Esophagus muscularis mucosa (tissue), 4 donors: ENCODE results near the gene IKZF3. TPM values are rescaled to one million over a fixed set of nuclear protein-coding genes. Genes with fewer than 3 reads are reported as not detected.

Source experiments
- DNase-seq: peaks from one replicate; pipeline ENCODE4 v3.0.0-alpha.2; 2017; ENCODE audit errors: extremely low spot score
- H3K27ac ChIP-seq, 4 donors: fragments of 200-600 bp; sonication (generic); replicated peaks in 1 of 4; 1 replicate in 3 of 4; 2 replicates in 1 of 4; pipeline ENCODE4 v1.5.1; 2016 to 2019; ENCODE audit warnings: mild to moderate bottlenecking in 1 of 4
- H3K27me3 ChIP-seq, 4 donors: fragments of 200-600 bp; sonication (generic); one replicate each; pipeline versions ENCODE4 v1.5.1 to v1.6.0; 2016 to 2019
- H3K36me3 ChIP-seq, 4 donors: fragments of 200-600 bp; sonication (generic); one replicate each; pipeline ENCODE4 v1.5.1; 2016 to 2019
- H3K4me1 ChIP-seq, 4 donors: fragments of 200-600 bp; sonication (generic); one replicate each; pipeline ENCODE4 v1.5.1; 2016 to 2019
- H3K4me3 ChIP-seq, 4 donors: fragments of 200-600 bp; sonication (generic); 1 replicate in 2 of 4; 2 replicates in 2 of 4; pipeline ENCODE4 v1.5.1; 2016 to 2019; ENCODE audit warnings: mild to moderate bottlenecking in 4 of 4, moderate library complexity in 1 of 4
- H3K9me3 ChIP-seq, 4 donors: fragments of 200-600 bp; sonication (generic); 1 replicate in 3 of 4; 2 replicates in 1 of 4; pipeline ENCODE4 v1.5.1; 2016 to 2019
- EP300 ChIP-seq: sonication (generic); formaldehyde crosslinking; IDR thresholded peaks from one replicate; pipeline ENCODE4 v1.6.1; 2017; ENCODE audit warnings: antibody characterized with exemption
- POLR2A ChIP-seq: fragments of 450-650 bp; IDR thresholded peaks from one replicate; pipeline ENCODE4 v1.6.1; 2017; ENCODE audit warnings: antibody characterized with exemption, moderate library complexity, mild to moderate bottlenecking, low read depth
- POLR2AphosphoS5 ChIP-seq, 2 donors: sonication (generic); formaldehyde crosslinking; IDR thresholded peaks; one replicate each; pipeline ENCODE4 v1.6.1; 2017; ENCODE audit warnings: antibody characterized with exemption in 2 of 2
- WGBS: methylation state at CpG from one replicate; pipeline ENCODE4 v1.1.5; 2018; 5-methylcytosine and 5-hydroxymethylcytosine counted together
- intact Hi-C: fragments of 100-400 bp; cut with DNase I; formaldehyde crosslinking; loops from one replicate; pipeline ENCODE4 v1.15.1; 2023
- total RNA-seq, 4 donors: library from RNA; depleted of rRNA; stranded (reverse); fragments of >200 nt; gene quantifications; one replicate each; pipeline versions ENCODE4 v1.1.0 to v1.2.1, GENCODE V29; 2016
- TF ChIP-seq, protein P1 (sequence below), 3 experiments: fragments of 200-600 bp in 2 of 3; fragments of 450-650 bp in 1 of 3; sonication (generic) in 2 of 3; IDR thresholded peaks; one replicate each; pipeline ENCODE4 v1.5.1; 2017 to 2019; ENCODE audit warnings: antibody characterized with exemption in 3 of 3, mild to moderate bottlenecking in 2 of 3, moderate library complexity in 1 of 3

IKZF3 gene
- total RNA-seq, 4 donors from 2014 or later, result 0.83 to 3.8 (median 1.3) TPM

DNA sequence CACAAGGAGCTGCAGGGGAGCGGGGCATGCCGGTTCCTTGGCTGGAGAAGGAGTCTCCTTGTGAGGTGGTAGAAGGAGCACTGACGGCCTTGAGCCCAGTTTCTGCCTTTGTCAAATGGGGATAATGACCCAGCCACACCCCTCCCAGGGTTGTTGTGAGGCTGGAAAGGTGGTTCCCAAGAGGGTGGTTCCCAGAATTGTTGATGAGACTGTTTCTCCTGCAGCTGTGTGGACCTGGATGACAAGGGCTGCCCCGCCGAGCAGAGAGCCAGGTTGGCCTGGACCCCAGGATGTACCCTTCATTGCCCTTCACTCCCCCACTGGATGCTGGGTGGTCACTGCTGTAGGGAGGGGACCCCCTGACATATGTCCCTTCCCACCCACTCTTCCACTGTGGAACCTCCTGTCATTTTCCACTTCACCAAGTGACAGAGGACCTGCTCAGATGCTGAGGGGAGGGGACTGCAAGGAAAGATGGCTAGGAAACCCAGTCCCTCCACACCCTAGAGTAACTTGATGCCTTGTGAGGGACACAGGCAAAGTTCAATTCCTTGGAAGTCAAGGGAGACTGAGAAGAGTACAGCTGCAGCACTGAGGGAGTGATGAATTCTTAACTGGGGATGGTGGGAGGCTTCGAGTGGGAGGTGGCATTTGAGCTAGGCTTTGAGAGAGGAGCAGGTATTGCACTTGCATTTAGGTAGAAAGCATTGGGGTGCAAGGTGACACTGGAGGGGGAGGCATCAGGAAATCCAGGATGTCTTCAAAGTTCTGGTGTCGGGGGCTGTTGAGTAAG lies 144.4 kb downstream of the IKZF3 start:
- no peak for DNase-seq
- H3K9me3 ChIP-seq, result no peaks in the 10 kb centered on the region
- H3K27me3 ChIP-seq, result no peaks in the 10 kb centered on the region
- H3K4me3 ChIP-seq, result no peak overlapping the region
- H3K4me1 ChIP-seq, result peaks cover 0 to 5% (median 0%) of the 10 kb centered on the region in 4 donors
- H3K36me3 ChIP-seq, result peaks cover 12 to 91% (median 79%) of the 10 kb centered on the region in 4 donors
- TF ChIP-seq, protein P1, sequence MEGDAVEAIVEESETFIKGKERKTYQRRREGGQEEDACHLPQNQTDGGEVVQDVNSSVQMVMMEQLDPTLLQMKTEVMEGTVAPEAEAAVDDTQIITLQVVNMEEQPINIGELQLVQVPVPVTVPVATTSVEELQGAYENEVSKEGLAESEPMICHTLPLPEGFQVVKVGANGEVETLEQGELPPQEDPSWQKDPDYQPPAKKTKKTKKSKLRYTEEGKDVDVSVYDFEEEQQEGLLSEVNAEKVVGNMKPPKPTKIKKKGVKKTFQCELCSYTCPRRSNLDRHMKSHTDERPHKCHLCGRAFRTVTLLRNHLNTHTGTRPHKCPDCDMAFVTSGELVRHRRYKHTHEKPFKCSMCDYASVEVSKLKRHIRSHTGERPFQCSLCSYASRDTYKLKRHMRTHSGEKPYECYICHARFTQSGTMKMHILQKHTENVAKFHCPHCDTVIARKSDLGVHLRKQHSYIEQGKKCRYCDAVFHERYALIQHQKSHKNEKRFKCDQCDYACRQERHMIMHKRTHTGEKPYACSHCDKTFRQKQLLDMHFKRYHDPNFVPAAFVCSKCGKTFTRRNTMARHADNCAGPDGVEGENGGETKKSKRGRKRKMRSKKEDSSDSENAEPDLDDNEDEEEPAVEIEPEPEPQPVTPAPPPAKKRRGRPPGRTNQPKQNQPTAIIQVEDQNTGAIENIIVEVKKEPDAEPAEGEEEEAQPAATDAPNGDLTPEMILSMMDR (IDR thresholded peaks at IDR 0.05), result no peak
- TF ChIP-seq POLR2AphosphoS5 (IDR thresholded peaks at IDR 0.05), result no peak
- TF ChIP-seq POLR2A, result no peak
- no peak for TF ChIP-seq EP300
- intact Hi-C loops, result no loop called here
- H3K27ac ChIP-seq, result no peak overlapping the region
- 88% methylated on average over 7 of the region's 7 CpGs for WGBS

DNA sequence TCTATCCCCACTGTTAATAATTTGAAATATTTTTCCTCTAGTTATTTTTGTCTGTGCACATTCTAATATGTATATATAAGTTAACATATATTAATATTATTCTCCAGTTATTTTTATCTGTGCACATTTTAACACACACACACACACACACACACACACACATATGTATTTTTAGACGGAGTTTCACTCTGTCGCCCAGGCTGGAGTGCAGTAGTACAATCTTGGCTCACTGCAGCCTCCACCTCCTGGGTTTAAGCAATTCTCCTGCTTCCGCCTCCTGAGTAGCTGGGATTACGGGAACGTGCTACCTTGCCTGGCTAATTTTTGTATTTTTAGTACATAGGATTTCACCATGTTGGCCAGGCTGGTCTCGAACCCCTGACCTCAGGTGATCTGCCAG lies 146.5 kb downstream of the IKZF3 start:
- no peak for TF ChIP-seq POLR2AphosphoS5 (IDR thresholded peaks at IDR 0.05)
- TF ChIP-seq POLR2A, result no peak
- TF ChIP-seq, protein P1 (IDR thresholded peaks at IDR 0.05), result no peak
- TF ChIP-seq EP300, result no peak
- H3K9me3 ChIP-seq, result no peaks in the 10 kb centered on the region
- intact Hi-C loops, result no loop called here
- WGBS, result 70% methylated on average over 6 of the region's 6 CpGs
- no peak overlapping the region for H3K27ac ChIP-seq
- H3K36me3 ChIP-seq, result peaks cover 12 to 92% (median 77%) of the 10 kb centered on the region in 4 donors
- no peak overlapping the region for H3K4me3 ChIP-seq
- DNase-seq, result no peak
- H3K27me3 ChIP-seq, result no peaks in the 10 kb centered on the region
- peaks cover 0 to 5% (median 0%) of the 10 kb centered on the region in 4 donors for H3K4me1 ChIP-seq

DNA sequence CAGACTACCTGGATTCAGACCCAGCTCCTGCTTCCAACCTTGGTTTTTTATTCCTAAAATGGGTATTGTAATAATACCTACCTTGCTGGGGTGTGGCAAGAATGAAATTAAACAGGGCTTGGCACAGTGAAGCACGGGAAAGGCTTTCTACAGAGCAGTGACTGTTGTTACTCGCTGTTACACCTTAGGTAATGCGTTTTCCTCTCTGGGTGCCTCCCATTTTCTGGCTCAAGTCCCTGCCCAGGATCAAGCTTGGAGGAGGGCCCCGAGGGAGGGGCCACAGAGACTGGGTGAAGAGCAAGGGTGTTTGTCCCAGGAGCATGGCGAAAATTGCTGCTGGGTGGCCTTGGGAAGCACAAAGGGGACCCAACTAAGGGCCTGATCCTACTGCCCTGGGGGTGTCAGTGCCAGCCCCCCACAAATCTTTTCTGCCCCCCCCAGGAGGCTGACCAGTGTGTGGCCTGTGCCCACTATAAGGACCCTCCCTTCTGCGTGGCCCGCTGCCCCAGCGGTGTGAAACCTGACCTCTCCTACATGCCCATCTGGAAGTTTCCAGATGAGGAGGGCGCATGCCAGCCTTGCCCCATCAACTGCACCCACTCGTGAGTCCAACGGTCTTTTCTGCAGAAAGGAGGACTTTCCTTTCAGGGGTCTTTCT lies 147.1 kb downstream of the IKZF3 start:
- intact Hi-C loops, result no loop called here
- no peak for DNase-seq
- TF ChIP-seq POLR2AphosphoS5 (IDR thresholded peaks at IDR 0.05) (no peak), POLR2A (no peak), EP300 (no peak)
- 86% methylated on average over 9 of the region's 11 CpGs for WGBS
- Histone ChIP-seq H3K4me1 (peaks cover 0 to 5% (median 0%) of the 10 kb centered on the region in 4 donors), H3K27ac (peak overlapping the region in 1 of 4 donors; percentile 5), H3K27me3 (no peaks in the 10 kb centered on the region), H3K4me3 (no peak overlapping the region), H3K9me3 (no peaks in the 10 kb centered on the region), H3K36me3 (peaks cover 14 to 92% (median 81%) of the 10 kb centered on the region in 4 donors)

GRCh38 chr17:39716073-39716818 lies 147.9 kb downstream of the IKZF3 start:
- Histone ChIP-seq H3K27me3 (no peaks in the 10 kb centered on the region), H3K4me3 (no peak overlapping the region), H3K27ac (peak overlapping the region in 1 of 4 donors; percentile 5), H3K36me3 (peaks cover 17 to 94% (median 87%) of the 10 kb centered on the region in 4 donors), H3K4me1 (peaks cover 0 to 5% (median 0%) of the 10 kb centered on the region in 4 donors), H3K9me3 (no peaks in the 10 kb centered on the region)
- intact Hi-C loops, result no loop called here
- no peak for TF ChIP-seq POLR2A
- TF ChIP-seq, protein P1 (IDR thresholded peaks at IDR 0.05), result no peak
- no peak for TF ChIP-seq POLR2AphosphoS5 (IDR thresholded peaks at IDR 0.05)
- no peak for TF ChIP-seq EP300
- DNase-seq, result no peak
- 91% methylated on average over 14 of the region's 15 CpGs for WGBS
